Measurements from ENCODE around the gene MAST4. TPM values are rescaled to one million over a fixed set of nuclear protein-coding genes. Genes with fewer than 3 reads are reported as not detected.

MAST4 gene
- total RNA-seq, 1 donor from 2014 or later: 56.9 TPM

DNA sequence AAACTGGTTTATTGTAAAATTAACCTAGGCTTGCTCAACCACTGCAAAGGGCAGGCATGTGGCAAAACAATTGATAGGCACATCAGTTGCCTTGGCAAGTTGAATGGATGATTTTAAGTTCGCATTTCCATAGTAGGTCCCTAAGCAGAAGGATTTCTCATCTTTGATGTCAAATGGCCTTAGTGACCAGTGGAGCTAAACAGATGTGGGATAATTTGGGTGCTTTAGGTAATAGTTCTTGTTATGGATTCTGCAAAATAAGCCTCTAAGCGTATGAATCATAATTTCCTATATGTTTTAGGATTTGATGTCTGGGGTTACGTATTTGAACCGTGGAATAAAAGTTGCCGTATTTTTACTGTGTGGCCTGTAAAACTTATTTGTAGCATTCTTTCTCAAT is 418.0 kb downstream of the MAST4 start:
- no peak for DNase-seq
- Histone ChIP-seq H3K27me3 (ENCODE audit: low read depth) (no peaks in the 10 kb centered on the region), H3K4me3 (no peak overlapping the region), H3K9me3 (no peaks in the 10 kb centered on the region), H3K27ac (peak overlapping the region; percentile 2), H3K4me1 (peaks cover 82% of the 10 kb centered on the region), H3K36me3 (no peaks in the 10 kb centered on the region)
- intact Hi-C loops (cut with DNase I): no loop called here
- no peak for ATAC-seq
- TF ChIP-seq, protein P1, sequence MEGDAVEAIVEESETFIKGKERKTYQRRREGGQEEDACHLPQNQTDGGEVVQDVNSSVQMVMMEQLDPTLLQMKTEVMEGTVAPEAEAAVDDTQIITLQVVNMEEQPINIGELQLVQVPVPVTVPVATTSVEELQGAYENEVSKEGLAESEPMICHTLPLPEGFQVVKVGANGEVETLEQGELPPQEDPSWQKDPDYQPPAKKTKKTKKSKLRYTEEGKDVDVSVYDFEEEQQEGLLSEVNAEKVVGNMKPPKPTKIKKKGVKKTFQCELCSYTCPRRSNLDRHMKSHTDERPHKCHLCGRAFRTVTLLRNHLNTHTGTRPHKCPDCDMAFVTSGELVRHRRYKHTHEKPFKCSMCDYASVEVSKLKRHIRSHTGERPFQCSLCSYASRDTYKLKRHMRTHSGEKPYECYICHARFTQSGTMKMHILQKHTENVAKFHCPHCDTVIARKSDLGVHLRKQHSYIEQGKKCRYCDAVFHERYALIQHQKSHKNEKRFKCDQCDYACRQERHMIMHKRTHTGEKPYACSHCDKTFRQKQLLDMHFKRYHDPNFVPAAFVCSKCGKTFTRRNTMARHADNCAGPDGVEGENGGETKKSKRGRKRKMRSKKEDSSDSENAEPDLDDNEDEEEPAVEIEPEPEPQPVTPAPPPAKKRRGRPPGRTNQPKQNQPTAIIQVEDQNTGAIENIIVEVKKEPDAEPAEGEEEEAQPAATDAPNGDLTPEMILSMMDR (IDR thresholded peaks at IDR 0.05): no peak

DNA sequence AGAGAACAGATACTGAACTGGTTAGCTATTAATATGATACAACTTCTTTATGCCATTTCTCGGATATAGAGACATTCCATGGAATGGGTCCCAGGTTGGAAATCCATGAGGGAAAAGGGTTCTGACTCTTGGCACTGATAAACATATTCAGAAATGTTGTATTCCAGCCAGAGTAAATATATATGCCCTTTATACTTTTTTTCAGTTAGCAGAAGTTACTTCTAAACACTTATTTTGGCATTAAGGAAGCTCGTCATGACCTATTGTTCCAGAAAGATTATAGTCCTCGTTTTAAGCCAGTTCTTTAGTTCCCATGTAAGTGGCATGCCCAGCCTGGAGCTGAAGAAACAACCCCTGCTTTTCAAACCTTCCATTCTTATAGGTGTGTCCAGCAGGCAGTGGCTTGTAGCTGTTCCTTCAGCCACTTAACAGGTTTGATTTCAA is 418.8 kb downstream of the MAST4 start:
- peaks cover 87% of the 10 kb centered on the region for H3K4me1 ChIP-seq
- H3K36me3 ChIP-seq: no peaks in the 10 kb centered on the region
- H3K27ac ChIP-seq: peak overlapping the region; percentile 75
- peak in 1 of 2 donors; percentile 35 for ATAC-seq
- no peak for DNase-seq
- H3K9me3 ChIP-seq: no peaks in the 10 kb centered on the region
- no peaks in the 10 kb centered on the region for H3K27me3 ChIP-seq (ENCODE audit: low read depth)
- TF ChIP-seq, protein P1 (IDR thresholded peaks at IDR 0.05): no peak
- intact Hi-C loops (cut with DNase I): no loop called here
- peak overlapping the region; percentile 42 for H3K4me3 ChIP-seq

DNA sequence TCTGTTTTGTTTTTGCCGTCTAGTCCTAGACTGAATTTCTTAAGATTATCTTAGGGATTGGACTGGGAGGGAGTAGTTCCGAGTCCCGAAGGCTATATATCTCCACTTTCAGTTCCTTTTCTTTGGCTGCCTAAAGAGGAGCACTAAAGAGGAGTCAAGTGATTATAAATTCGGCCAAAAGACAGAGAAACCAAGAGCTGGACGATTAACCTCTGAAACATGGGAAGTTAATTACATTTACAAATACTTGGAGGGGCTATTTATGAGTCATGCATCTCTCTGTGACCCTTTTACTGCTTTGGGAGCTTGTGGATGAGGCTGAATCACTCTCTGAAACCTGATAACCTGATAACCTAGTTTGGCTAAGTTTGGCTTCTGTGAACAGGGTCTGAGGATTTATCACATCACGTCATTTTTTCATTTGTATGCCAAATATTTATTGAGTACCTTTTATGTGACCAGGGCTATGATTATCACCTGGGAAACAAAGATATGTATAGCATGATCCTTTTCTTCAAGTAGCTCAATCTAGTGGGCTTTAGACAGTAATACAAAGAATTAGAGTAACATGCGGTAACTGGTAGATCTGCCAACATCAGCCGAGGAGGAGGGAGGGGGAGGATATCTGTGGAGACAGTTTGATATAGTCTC is 419.5 kb downstream of the MAST4 start:
- TF ChIP-seq, protein P1 (IDR thresholded peaks at IDR 0.05): no peak
- Histone ChIP-seq H3K9me3 (no peaks in the 10 kb centered on the region), H3K4me3 (peak overlapping the region; percentile 42), H3K36me3 (no peaks in the 10 kb centered on the region), H3K27me3 (ENCODE audit: low read depth) (no peaks in the 10 kb centered on the region), H3K27ac (peak overlapping the region; percentile 75), H3K4me1 (peaks cover 82% of the 10 kb centered on the region)
- DNase-seq: no peak
- ATAC-seq: peak; percentile 47 to 86
- intact Hi-C loops (cut with DNase I): no loop called here

DNA sequence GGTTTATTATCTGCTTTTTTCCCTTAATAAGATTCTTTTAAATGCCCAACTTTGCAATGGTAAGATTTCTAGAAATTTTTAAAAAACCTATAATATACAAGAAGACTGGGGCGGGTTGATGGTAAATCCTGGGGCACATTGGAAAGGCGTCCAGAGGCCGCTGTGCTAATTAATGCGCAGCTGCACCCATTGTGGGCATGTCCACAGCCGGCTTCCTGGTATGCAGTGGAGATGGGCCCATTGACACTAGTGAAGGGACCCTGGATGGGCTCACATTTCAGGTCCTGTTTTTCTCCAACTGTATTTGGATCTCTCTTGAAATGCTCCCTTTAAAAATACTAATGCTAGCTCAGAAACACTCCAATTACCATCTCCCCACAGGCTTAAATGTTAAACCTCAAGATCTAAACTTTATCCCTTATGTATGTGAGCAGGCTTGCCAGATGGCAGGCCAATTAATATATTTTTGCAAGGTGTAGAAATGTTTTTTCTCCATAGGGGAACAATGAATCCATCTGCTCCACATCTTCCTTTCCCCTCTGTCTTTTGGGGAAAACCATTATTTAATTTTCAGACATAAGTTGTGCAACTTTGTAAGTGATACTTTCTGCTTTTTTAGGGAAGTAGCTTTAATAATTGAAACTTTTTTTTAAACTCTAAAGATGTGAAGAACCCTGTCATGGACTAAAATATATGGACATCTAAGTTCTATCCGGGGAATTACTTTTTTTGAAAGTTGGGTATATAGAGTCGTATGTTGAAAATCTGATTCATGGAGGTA is 423.1 kb downstream of the MAST4 start:
- Histone ChIP-seq H3K9me3 (no peaks in the 10 kb centered on the region), H3K4me3 (no peak overlapping the region), H3K4me1 (peaks cover 72% of the 10 kb centered on the region), H3K36me3 (no peaks in the 10 kb centered on the region), H3K27me3 (ENCODE audit: low read depth) (no peaks in the 10 kb centered on the region), H3K27ac (no peak overlapping the region)
- no peak for DNase-seq
- ATAC-seq: no peak
- TF ChIP-seq, protein P1 (IDR thresholded peaks at IDR 0.05): no peak
- intact Hi-C loops (cut with DNase I): no loop called here

DNA sequence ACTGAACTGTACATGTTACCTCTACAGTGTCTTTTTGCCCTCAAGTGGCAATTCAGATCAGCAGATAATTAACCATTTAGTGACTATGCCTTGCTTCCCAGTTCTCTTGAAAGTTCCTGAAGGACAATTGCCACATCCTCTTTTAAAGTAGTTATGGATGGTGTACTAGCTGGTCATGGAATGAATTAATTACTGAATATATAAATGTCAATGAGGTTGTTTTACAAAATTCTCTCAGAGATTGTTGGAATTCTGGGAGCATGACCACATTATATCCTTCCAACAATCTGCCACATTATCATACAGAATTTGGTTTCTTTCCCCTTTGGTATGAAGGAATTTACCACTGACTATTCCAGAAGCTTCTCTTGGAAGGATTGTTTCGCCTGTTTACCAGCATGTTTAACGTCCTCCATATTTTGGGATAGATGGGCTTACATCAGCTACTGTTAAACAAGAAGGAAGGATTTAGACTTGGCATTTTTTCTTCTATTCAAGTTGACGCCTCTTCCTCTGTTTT is 424.0 kb downstream of the MAST4 start:
- intact Hi-C loops (cut with DNase I): no loop called here
- ATAC-seq (no peak), DNase-seq (no peak)
- H3K4me3 ChIP-seq: no peak overlapping the region
- no peaks in the 10 kb centered on the region for H3K36me3 ChIP-seq
- no peaks in the 10 kb centered on the region for H3K27me3 ChIP-seq (ENCODE audit: low read depth)
- peaks cover 63% of the 10 kb centered on the region for H3K4me1 ChIP-seq
- no peak overlapping the region for H3K27ac ChIP-seq
- TF ChIP-seq, protein P1 (IDR thresholded peaks at IDR 0.05): no peak
- no peaks in the 10 kb centered on the region for H3K9me3 ChIP-seq
